Pancreas (tissue), 10 donors: ENCODE data around the gene MRTFB. TPM values are rescaled to one million over a fixed set of nuclear protein-coding genes. Genes with fewer than 3 reads are reported as not detected.

Source experiments
- ATAC-seq, 4 donors: fragments of 200-7000 bp; cut with Tn5 transposase; one replicate each; pipeline versions ENCODE4 v1.8.0 to v1.9.1; 2020; ENCODE audit warnings: mild to moderate bottlenecking in 4 of 4, moderate library complexity in 4 of 4
- DNase-seq, 6 donors: peaks; one replicate each; pipeline ENCODE4 v3.0.0-alpha.2; 2020
- FAIRE-seq: peaks from 2 replicates; lab custom pipeline; 2012; peaks lifted over from hg19 to GRCh38; lab: Jason Lieb, UNC
- H3K27ac ChIP-seq, 4 donors: fragments of 200-600 bp; sonication (generic); 1 replicate in 3 of 4; 2 replicates in 1 of 4; pipeline versions ENCODE4 v1.5.0 to v1.8.0; 2020
- H3K27me3 ChIP-seq, 4 donors: fragments of 200-600 bp; one replicate each; pipeline ENCODE4 v1.8.0; 2021
- H3K36me3 ChIP-seq, 3 donors: fragments of 200-600 bp; sonication (generic) in 1 of 3; one replicate each; pipeline versions ENCODE4 v1.5.0 to v1.8.0; 2020 to 2021
- H3K4me1 ChIP-seq, 3 donors: fragments of 200-600 bp; one replicate each; pipeline ENCODE4 v1.8.0; 2021
- H3K4me3 ChIP-seq, 4 donors: fragments of 200-600 bp; sonication (generic) in 2 of 4; one replicate each; pipeline versions ENCODE4 v1.5.0 to v1.8.0; 2020 to 2021
- H3K9me3 ChIP-seq, 4 donors: fragments of 200-600 bp; one replicate each; pipeline ENCODE4 v1.8.0; 2021
- CTCF ChIP-seq, 4 donors: fragments of 200-600 bp; sonication (generic) in 3 of 4; IDR thresholded peaks; one replicate each; pipeline versions ENCODE4 v1.5.0 to v1.8.0; 2021; ENCODE audit warnings: antibody characterized with exemption in 4 of 4
- WGBS, 2 donors: extraction: QIAGEN DNeasy Blood & Tissue Kit; methylation state at CpG; one replicate each; pipeline ENCODE4 v1.1.7; 2013; 5-methylcytosine and 5-hydroxymethylcytosine counted together
- intact Hi-C, 3 donors: fragments of 100-400 bp; cut with DNase I; formaldehyde crosslinking; loops; one replicate each; pipeline versions ENCODE4 v1.11.1 to v1.14.2; 2022
- polyA plus RNA-seq, 2 donors: library from polyadenylated mRNA; stranded (reverse); fragments of 200-250 nt; gene quantifications; one replicate each; pipeline ENCODE4 v1.2.3, GENCODE V29; 2013
- total RNA-seq, 6 donors: library from RNA; stranded (reverse); fragmentation: NEBNext Ultra II Directional in 4 of 6; extraction: Animal tissue kit (Norgen Biotek cat#: 25700) in 4 of 6; gene quantifications; one replicate each; pipeline versions ENCODE4 v1.2.1 to v1.2.4, GENCODE V29; 2021 to 2023
- donor health status: healthy with polysubstance abuse.
- donor health status: DM: no; HTN: no; CAD: no; lungs with moderate emphysema.
- donor health status: DM: no; HTN: no; CAD: no.
- donor health status: control.
- donor health status: control.
- donor health status: Bipolar disorder and iron deficiency.
- donor health status: DM: yes; HTN: yes; CAD: no.
- donor health status: DM: no; HTN: no; CAD: no.
- donor health status: DM: no; HTN: no; CAD: no.
- donor health status: DM: yes; HTN: yes; CAD: no.

The MRTFB gene
- total and polyA plus RNA-seq, 8 donors: 8.7 to 36.6 (median 24.4) TPM

GRCh38 chr16:14302399-14303181 lies 231.5 kb downstream of the MRTFB start:
- intact Hi-C loops: loop anchor here in 1 of 3 donors (5.0 kb wide), 1 partner anchor 225 kb away; no protein-coding TSS in a partner anchor
- no peaks in the 10 kb centered on the region for H3K27me3 ChIP-seq
- 1% methylated on average over 70 to 77 of the region's 86 CpGs for WGBS, 2 donors
- H3K9me3 ChIP-seq: no peaks in the 10 kb centered on the region
- FAIRE-seq (no peak), DNase-seq (peak; percentile 44 to 87 (median 62)), ATAC-seq (peak; percentile 1 to 27 (median 4))
- H3K4me3 ChIP-seq: peak overlapping the region; percentile 74 to 98 (median 88)
- TF ChIP-seq CTCF (IDR thresholded peaks at IDR 0.05): no peak
- H3K4me1 ChIP-seq: peaks cover 0 to 21% (median 18%) of the 10 kb centered on the region in 3 donors
- peak overlapping the region; percentile 47 to 85 (median 68) for H3K27ac ChIP-seq
- H3K36me3 ChIP-seq: no peaks in the 10 kb centered on the region

DNA sequence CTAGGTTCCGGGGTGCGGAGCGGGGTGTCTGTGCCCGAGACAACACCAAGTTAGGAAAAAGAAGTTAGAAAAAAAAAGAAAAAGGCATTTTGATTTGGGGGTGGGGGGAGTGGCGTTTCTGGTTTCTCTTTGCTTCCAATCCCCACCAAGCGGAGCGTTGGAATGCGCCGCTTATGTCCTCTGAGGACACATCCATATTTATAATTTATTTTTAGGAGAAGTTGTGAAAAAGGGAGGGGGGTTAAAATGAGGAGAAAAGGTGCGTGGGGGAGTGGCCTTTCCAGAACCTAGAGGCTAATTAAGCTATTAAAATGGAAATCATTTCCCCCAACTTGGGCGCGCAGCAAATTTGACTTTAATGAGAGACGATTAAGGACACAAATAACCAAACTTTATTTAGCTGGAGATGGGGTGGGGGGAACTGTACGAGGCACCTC lies 232.1 kb downstream of the MRTFB start:
- ATAC-seq (no peak), DNase-seq (no peak), FAIRE-seq (no peak)
- intact Hi-C loops: loop anchor here in 1 of 3 donors (5.0 kb wide), 1 partner anchor 224 kb away; no protein-coding TSS in a partner anchor
- 19 to 26% methylated on average over 14 of the region's 14 CpGs for WGBS, 2 donors
- H3K4me1 ChIP-seq: peaks cover 4 to 24% (median 22%) of the 10 kb centered on the region in 3 donors
- TF ChIP-seq CTCF (IDR thresholded peaks at IDR 0.05): no peak
- no peaks in the 10 kb centered on the region for H3K27me3 ChIP-seq
- H3K4me3 ChIP-seq: peak overlapping the region; percentile 74 to 98 (median 88)
- H3K36me3 ChIP-seq: no peaks in the 10 kb centered on the region
- H3K27ac ChIP-seq: peak overlapping the region; percentile 47 to 85 (median 68)
- H3K9me3 ChIP-seq: no peaks in the 10 kb centered on the region

GRCh38 chr16:14303639-14304394 lies 232.7 kb downstream of the MRTFB start:
- ATAC-seq (peak in 3 of 4 donors; percentile 8 to 29 (median 12)), FAIRE-seq (no peak), DNase-seq (peak; percentile 55 to 80 (median 68))
- peak overlapping the region; percentile 11 to 98 (median 80) for H3K4me3 ChIP-seq
- WGBS, 2 donors: 30 to 36% methylated on average over 31 of the region's 31 CpGs
- TF ChIP-seq CTCF (IDR thresholded peaks at IDR 0.05): no peak
- H3K36me3 ChIP-seq: no peaks in the 10 kb centered on the region
- intact Hi-C loops: loop anchor here in 1 of 3 donors (5.0 kb wide), 1 partner anchor 223 kb away; no protein-coding TSS in a partner anchor
- H3K27me3 ChIP-seq: no peaks in the 10 kb centered on the region
- H3K27ac ChIP-seq: peak overlapping the region in 3 of 4 donors; percentile 47 to 85 (median 79)
- no peaks in the 10 kb centered on the region for H3K9me3 ChIP-seq
- peaks cover 10 to 28% (median 22%) of the 10 kb centered on the region in 3 donors for H3K4me1 ChIP-seq

DNA sequence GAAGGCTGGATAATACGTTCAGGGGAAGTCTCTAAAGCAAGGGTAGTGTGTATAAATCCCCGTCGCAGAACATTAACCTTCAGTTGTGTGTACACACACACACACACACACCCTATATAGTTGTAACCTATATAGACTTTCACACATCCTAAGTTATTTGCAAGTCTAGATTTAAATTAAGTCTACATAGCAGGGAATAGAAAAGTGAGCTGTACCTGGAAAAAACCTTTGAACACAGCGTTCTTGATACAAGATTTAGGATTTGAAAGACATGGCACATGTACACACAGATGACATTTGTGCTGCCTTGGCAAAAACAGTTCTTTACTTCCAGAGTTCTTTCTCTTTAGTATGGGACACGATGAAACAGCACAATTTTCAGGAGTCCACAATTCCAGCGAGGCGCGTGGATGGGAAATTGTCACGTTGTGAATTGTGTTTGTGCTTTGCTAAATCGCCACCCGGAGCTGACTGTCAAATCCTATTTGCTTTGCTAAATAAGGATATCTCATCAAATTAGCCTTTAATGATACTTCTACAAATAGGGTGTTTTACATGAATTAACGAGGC lies 233.9 kb downstream of the MRTFB start:
- FAIRE-seq (no peak), ATAC-seq (no peak), DNase-seq (peak in 2 of 6 donors; percentile 6 to 16)
- intact Hi-C loops: loop anchor here in 1 of 3 donors (5.0 kb wide), 1 partner anchor 222 kb away; no protein-coding TSS in a partner anchor
- H3K9me3 ChIP-seq: no peaks in the 10 kb centered on the region
- H3K36me3 ChIP-seq: no peaks in the 10 kb centered on the region
- 33 to 41% methylated on average over 12 of the region's 12 CpGs for WGBS, 2 donors
- no peak for TF ChIP-seq CTCF (IDR thresholded peaks at IDR 0.05)
- H3K4me3 ChIP-seq: peak overlapping the region in 2 of 4 donors; percentile 74 to 98
- H3K27me3 ChIP-seq: no peaks in the 10 kb centered on the region
- H3K27ac ChIP-seq: peak overlapping the region; percentile 16 to 85 (median 63)
- peaks cover 13 to 35% (median 26%) of the 10 kb centered on the region in 3 donors for H3K4me1 ChIP-seq
